Measurements from ENCODE around the gene GSTO2.

The GSTO2 gene

GRCh38 chr10:104327745-104328645 lies 59.0 kb downstream of the GSTO2 start:
- no peak for DNase-seq

GRCh38 chr10:104328646-104328895 lies 59.6 kb downstream of the GSTO2 start:
- no peak for DNase-seq

DNA sequence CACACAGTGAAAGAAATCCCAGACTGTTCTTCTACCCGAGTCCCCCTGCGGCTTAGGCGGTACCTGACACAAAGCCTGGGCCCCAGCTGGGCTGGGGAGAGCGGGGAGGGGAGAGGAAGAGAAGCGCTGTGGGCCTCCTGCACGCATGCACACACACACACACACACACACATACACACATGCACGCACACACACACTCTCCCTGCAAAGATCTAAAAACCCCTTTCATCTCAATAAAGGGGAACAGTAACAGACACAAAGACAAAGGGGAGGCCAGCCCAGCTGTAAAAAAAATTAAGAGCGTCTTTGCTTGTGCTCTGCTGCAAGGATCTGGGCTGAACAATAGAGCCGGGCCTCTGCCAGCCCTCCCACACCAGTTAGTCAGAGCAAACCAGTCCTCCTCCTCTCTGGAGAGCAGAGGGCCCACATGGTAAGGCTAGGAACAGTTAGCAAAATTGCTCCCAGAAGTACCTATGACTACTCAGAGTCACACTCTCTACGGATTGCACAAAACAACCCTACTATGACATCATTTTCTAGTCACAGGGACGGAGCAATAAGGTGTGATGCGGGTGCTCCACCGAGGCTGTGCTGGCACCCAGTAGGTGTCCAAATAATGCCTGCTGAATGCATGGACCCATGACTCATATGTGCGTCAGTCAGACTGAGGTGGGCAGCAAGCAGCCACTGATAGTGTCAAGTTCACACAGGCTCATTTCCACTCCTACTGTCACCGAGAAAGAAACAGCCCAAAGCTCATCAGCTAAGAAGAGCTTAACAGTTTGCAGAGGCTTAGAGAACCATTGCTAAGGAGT lies 60.1 kb downstream of the GSTO2 start:
- peak; percentile 66 for DNase-seq

DNA sequence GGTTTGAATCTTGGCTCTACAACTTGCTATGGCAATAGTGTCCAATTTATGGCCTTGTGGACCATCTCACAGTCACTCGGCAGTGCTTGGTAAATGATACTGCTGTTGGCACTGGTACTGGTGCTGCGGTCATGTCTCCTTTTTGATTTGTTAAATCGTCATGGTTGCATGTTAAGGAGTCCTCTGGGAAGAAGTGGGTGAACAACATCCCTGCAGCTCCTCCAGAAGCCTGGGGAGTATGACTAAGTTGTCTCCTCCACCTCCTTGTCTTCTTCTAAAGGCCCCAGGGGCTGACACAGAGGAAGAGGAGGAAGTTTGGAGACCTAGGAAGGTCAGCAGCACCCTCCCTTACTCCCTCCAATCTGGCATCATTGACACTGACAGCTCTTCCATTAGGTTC lies 60.8 kb downstream of the GSTO2 start:
- DNase-seq: no peak

DNA sequence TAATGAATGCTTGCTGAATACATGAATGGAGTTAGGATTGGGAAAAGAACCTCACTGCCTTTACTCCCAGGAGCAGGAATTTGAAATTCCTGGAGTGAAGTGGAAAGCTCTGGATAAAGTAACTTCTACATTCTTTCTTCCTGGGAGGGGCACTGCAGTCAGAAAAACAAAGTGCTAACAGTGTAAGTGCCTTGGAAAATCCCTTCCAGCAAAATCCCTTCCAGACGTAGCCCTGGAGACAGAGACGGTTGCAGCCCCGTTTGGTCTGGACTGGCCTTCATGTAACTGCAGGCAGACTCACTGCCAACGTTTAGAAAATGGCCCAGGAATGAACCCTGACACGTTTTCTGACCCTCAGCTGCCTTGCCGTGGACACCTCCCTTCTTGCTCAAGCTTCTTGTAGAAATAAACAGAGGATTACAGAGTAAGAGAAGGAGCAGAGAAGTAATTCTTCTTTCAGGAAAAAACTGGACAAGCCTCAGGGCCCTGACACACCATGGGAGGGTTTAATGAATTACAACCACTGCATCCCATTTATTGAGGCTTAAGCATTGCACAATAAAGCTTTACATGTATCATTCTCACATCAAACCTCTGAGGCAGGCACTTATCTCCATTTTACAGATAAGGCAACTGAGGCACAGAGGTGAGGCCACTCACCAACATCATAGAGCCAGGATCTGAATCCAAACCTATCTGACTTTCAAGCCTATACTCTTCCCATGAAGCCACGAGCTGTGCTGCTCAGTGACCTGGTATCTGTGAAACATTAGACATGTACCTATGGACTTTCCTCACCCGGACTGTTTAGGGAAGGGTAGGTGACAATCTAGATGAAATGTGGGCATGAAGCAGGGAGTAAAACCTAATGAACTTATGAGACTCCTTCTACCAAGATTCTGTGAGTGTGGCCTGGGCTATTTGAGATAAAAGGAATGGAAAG lies 61.5 kb downstream of the GSTO2 start:
- no peak for DNase-seq

DNA sequence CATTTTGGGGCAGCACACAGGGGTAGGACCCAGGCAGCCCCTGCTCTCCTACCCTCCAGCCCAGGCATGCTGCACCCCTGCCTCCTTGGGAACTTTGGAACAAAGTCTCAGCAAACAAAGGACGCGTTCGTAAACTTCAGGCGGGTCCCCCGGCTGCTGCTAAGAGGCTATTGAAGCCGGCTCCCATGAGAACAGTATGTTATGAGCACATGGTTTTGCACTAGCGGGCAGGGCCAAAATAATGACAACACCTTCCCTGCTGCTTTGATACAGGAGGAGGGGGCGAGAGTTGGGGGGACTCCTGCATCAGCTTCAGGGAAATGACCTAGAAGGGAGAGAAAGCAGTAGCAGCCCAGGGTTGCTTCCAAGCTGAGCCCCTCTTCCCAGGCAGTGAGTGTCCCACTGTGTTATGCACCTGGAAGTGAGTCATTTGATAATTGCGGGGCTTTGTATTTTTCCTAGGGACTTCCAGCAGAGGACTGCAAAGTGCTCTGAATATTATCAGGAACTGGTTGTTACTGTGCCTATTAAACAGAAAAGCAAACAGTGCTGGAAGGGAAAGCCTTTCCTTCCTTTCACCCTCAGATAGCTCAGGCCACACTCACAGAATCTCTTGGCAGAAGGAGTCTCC lies 62.3 kb downstream of the GSTO2 start:
- DNase-seq: no peak

GRCh38 chr10:104332243-104333031 lies 63.5 kb downstream of the GSTO2 start:
- DNase-seq: peak; percentile 8

GRCh38 chr10:104333032-104333727 lies 64.2 kb downstream of the GSTO2 start:
- DNase-seq: peak; percentile 25

- no peak for DNase-seq
Observed at GRCh38 chr10:104333728-104334373, 64.9 kb downstream of the GSTO2 start.

- no peak for DNase-seq
Observed at GRCh38 chr10:104334561-104334960, 65.6 kb downstream of the GSTO2 start.

DNA sequence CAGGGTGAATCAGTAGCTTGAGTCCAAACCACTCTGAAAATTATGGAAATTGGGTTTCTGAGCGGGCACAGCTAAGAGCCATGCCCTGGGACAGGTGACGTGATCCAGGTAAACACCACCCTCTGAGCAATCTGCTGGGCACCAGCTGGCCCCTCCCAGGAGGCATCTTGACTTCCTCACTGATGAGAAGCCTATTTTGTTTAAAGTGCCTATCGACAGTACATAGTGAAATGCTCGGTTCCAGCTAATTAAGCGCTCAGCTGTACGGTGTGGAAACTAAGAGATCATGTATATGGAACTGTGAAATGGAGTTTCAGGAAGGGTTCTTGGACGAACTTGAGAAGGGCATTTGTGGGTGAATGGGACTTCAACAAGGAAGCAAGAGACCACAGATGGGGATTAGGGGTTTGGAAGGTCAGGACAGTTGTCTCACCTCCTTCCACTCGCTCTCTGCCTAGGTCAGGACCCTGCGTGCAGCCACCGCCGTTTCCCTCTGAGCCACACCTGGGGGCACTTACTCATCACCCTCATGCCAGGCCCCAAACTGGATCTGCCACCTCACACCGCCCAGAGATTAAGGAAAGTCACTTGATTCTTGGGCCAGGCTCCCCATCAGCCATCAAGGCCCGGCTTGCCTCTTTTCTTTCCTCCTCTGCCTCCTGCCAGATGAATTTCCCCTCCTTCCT lies 66.1 kb downstream of the GSTO2 start:
- DNase-seq: peak; percentile 24

DNA sequence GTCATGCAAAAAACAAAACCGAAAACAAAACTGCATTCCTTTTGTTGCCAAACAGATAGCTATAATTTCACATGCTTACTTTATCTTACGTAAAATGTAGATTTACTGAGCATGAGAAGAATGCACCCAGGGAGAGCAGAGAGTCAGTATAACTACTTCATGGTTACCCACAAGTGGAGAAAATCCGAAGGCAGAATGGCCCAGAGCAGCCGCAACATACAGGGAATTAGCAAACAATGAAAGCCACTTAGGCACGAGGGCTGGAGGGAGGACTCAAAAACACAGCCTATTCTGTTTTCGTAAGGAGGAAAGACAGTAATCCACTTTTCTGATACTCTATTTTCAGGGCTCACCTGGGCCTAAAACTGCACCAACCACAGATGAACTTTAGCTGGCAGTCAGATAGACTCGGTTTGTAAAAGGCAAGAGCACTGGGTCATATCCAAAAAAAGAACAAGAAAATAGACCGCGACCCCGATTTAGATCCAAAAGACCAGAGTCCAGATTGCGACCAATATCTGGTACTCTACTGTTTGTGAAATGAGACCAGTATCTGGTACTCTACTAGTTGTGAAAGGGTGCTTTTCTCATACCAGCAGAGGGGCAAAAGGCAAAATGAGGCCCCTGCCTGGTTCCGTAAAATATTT lies 68.0 kb downstream of the GSTO2 start:
- DNase-seq: no peak

DNA sequence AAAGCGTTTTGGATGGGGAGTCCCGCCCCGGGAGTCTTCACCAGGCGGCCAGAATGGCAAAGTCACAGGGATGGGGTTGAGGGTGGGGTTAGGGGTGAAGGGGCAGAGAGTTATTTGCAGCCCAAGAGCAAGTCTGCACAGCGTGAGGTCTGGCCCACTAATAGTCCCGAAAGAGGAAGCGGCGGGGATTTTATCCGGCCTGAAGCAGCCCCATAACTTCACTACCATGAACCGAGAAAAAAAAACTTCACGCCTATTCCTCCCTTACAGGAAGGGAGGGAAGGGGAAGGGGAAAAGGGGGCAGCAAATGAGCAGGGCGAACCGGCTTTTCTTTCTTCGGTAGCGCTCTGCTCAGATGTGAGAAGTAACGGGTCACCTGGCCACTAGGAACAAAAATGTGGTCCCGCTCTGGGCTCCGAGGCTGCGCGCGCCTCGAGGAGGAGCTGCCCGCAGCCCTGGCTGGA lies 68.6 kb downstream of the GSTO2 start:
- no peak for DNase-seq

DNA sequence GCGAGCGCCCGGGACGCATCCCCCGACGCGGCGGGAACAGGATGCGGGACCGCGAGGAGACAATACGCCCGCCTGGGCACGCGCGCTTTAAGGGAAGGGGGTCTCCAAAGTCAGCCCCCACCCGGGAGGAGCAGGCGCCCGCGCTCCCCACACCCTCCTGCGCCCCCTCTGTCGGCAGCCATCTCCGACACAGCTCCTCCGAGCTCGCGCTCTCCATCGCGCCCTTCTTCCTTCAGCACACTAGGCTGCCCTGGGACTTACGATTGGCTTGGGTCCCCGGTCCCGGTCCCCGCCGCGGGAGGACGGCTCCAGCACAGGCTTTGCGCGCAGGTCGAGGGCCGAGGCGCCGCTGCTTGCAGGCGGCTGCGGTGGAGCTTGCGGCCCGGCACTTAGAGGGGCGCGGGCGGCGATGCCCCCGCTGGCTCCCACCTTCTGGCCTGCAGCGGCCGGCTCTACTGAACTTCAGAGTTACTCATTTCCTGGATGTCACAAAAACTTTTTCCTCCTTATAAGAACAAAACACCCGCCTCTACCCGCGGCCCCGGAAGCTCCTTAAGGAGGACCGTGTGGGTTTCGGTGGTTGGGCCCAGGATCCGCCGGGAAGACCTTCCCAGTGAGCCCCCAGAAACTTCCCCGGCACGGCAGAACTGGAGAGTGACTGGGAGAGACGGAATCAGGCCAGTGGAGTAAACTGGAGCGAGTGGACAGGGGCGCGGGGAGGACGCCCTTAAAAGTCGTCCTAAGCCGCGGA lies 69.2 kb downstream of the GSTO2 start, which contains the start of gene ITPRIP:
TSS of gene ITPRIP (minus strand) at position 481 of the 751 bp plus-strand sequence. CDS start 22,414 bp downstream, outside the sequence.
- peak; percentile 73 for DNase-seq

- DNase-seq: no peak
Observed at GRCh38 chr10:104339469-104340110, 70.6 kb downstream of the GSTO2 start.

GRCh38 chr10:104340111-104340526 lies 71.1 kb downstream of the GSTO2 start:
- DNase-seq: no peak

- DNase-seq: no peak
Observed at GRCh38 chr10:104340641-104341040, 71.7 kb downstream of the GSTO2 start.

DNA sequence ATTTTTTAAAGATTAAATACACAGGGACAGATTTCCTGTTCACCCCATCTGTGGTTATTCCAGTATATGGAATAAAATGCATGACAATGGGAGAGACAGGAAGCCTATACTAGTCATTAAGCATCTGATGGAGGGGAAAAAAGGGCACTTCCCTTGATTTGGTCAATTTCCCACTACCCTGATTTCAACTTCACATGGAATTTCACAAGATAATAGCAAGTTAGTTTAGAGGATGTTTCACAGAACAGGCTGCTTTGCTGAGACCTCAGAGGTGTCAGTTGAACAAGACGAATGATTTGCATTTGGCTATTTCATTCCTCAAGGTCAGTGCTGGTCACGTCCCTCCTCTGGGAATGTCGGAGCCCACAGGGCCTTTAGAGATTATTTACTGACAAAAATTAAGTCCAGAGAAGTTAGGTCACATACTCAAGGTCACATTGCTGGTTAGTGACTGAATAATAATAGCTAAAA lies 74.0 kb downstream of the GSTO2 start:
- no peak for DNase-seq

All from activated CD4-positive, CD25-positive, alpha-beta regulatory T cell treated with anti-CD3 and anti-CD28 coated beads, Interleukin-2, amount 50 U/mL, for 72 hours (primary cell).